ENCODE measurements around the gene FAF1. TPM values are rescaled to one million over a fixed set of nuclear protein-coding genes. Genes with fewer than 3 reads are reported as not detected.

FAF1 gene
- total RNA-seq, 1 experiment from 2014 or later: 14.7 TPM

- no peak overlapping the region for H2AFZ ChIP-seq (ENCODE audit: low read length)
- ChIA-PET POLR2A (ENCODE audit: unreplicated experiment) (no interaction called here), CTCF (no interaction called here)
- no peak overlapping the region for H3K4me3 ChIP-seq (ENCODE audit: low read length)
- no peaks in the 10 kb centered on the region for H3K9me3 ChIP-seq (ENCODE audit: low read length)
- intact Hi-C loops (cut with micrococcal nuclease): no loop called here
- TF ChIP-seq EZH2 (IDR thresholded peaks at IDR 0.05; ENCODE audit: low read length, unreplicated experiment): no peak
- TF ChIP-seq CTCF (conservative IDR thresholded peaks at IDR 0.05; ENCODE audit: low read depth, low read length): no peak
- TF ChIP-seq EZH2phosphoT487 (IDR thresholded peaks at IDR 0.05; ENCODE audit: borderline replicate concordance, low read length): no peak
- H3K4me2 ChIP-seq (ENCODE audit: low read length): no peak overlapping the region
- no peaks in the 10 kb centered on the region for H3K9me2 ChIP-seq (replicated peaks; ENCODE audit: low read length)
- BruUV-seq (replicated peaks): no TSS peak
- H3K79me2 ChIP-seq (ENCODE audit: low read length): no peaks in the 10 kb centered on the region
- no peaks in the 10 kb centered on the region for H4K20me1 ChIP-seq (ENCODE audit: low read length)
- no peak overlapping the region for H3K27ac ChIP-seq (ENCODE audit: low read length)
- H3K9ac ChIP-seq (ENCODE audit: low read length): no peak overlapping the region
- H3F3A ChIP-seq (ENCODE audit: low read length, unreplicated experiment): no peaks in the 10 kb centered on the region
- H3K4me1 ChIP-seq (ENCODE audit: insufficient read depth, low read length): no peaks in the 10 kb centered on the region
- H3K27me3 ChIP-seq (ENCODE audit: low read length): no peaks in the 10 kb centered on the region
- DNase-seq (no peak), ATAC-seq (no peak)
- H3K36me3 ChIP-seq (ENCODE audit: low read depth, low read length): no peaks in the 10 kb centered on the region
These were observed 406.1 kb downstream of the FAF1 start for GRCh38 chr1:50553921-50554320.

- no peaks in the 10 kb centered on the region for H3K9me2 ChIP-seq (replicated peaks; ENCODE audit: low read length)
- no peaks in the 10 kb centered on the region for H3K27me3 ChIP-seq (ENCODE audit: low read length)
- BruUV-seq (replicated peaks): no TSS peak
- no peak overlapping the region for H2AFZ ChIP-seq (ENCODE audit: low read length)
- H3K4me3 ChIP-seq (ENCODE audit: low read length): no peak overlapping the region
- no peaks in the 10 kb centered on the region for H3K9me3 ChIP-seq (ENCODE audit: low read length)
- ChIA-PET POLR2A (ENCODE audit: unreplicated experiment) (no interaction called here), CTCF (no interaction called here)
- no peaks in the 10 kb centered on the region for H3K36me3 ChIP-seq (ENCODE audit: low read depth, low read length)
- ATAC-seq: no peak
- TF ChIP-seq EZH2phosphoT487 (IDR thresholded peaks at IDR 0.05; ENCODE audit: borderline replicate concordance, low read length) (no peak), EZH2 (IDR thresholded peaks at IDR 0.05; ENCODE audit: low read length, unreplicated experiment) (no peak), CTCF (conservative IDR thresholded peaks at IDR 0.05; ENCODE audit: low read depth, low read length) (no peak)
- H3K4me1 ChIP-seq (ENCODE audit: insufficient read depth, low read length): no peaks in the 10 kb centered on the region
- no peak for DNase-seq
- H4K20me1 ChIP-seq (ENCODE audit: low read length): no peaks in the 10 kb centered on the region
- no peak overlapping the region for H3K4me2 ChIP-seq (ENCODE audit: low read length)
- intact Hi-C loops (cut with micrococcal nuclease): no loop called here
- H3F3A ChIP-seq (ENCODE audit: low read length, unreplicated experiment): no peaks in the 10 kb centered on the region
- H3K27ac ChIP-seq (ENCODE audit: low read length): no peak overlapping the region
- H3K9ac ChIP-seq (ENCODE audit: low read length): no peak overlapping the region
- H3K79me2 ChIP-seq (ENCODE audit: low read length): no peaks in the 10 kb centered on the region
These were observed 411.8 kb downstream of the FAF1 start for GRCh38 chr1:50548243-50548642.

GRCh38 chr1:50542362-50542761 lies 417.7 kb downstream of the FAF1 start:
- Histone ChIP-seq H3K4me3 (ENCODE audit: low read length) (no peak overlapping the region), H3F3A (ENCODE audit: low read length, unreplicated experiment) (no peaks in the 10 kb centered on the region), H3K79me2 (ENCODE audit: low read length) (no peaks in the 10 kb centered on the region), H3K9me2 (replicated peaks; ENCODE audit: low read length) (no peaks in the 10 kb centered on the region), H3K9me3 (ENCODE audit: low read length) (no peaks in the 10 kb centered on the region), H4K20me1 (ENCODE audit: low read length) (no peaks in the 10 kb centered on the region), H2AFZ (ENCODE audit: low read length) (no peak overlapping the region), H3K36me3 (ENCODE audit: low read depth, low read length) (no peaks in the 10 kb centered on the region), H3K4me1 (ENCODE audit: insufficient read depth, low read length) (no peaks in the 10 kb centered on the region), H3K27me3 (ENCODE audit: low read length) (no peaks in the 10 kb centered on the region), H3K9ac (ENCODE audit: low read length) (no peak overlapping the region), H3K4me2 (ENCODE audit: low read length) (no peak overlapping the region), H3K27ac (ENCODE audit: low read length) (no peak overlapping the region)
- no peak for DNase-seq
- POLR2A ChIA-PET (ENCODE audit: unreplicated experiment): no interaction called here
- TF ChIP-seq EZH2phosphoT487 (IDR thresholded peaks at IDR 0.05; ENCODE audit: borderline replicate concordance, low read length) (no peak), CTCF (conservative IDR thresholded peaks at IDR 0.05; ENCODE audit: low read depth, low read length) (no peak), EZH2 (IDR thresholded peaks at IDR 0.05; ENCODE audit: low read length, unreplicated experiment) (no peak)
- CTCF ChIA-PET: no interaction called here
- intact Hi-C loops (cut with micrococcal nuclease): no loop called here
- ATAC-seq: no peak
- BruUV-seq (replicated peaks): no TSS peak

All from PC-3 (cell line).